ENCODE data around the gene SULT1A3.
"Not testable (repeated sequence)": the region's sequence is repeated elsewhere in the genome, so short reads cannot be mapped to it uniquely, and the experiment has no call there.

- not testable (repeated sequence) for TF ChIP-seq CREB1 (CRISPR knock-in tag; IDR thresholded peaks at IDR 0.05; ENCODE audit: low read depth); POLR2AphosphoS5 (IDR thresholded peaks at IDR 0.05; ENCODE audit: low read depth); EZH2 (IDR thresholded peaks at IDR 0.05; ENCODE audit: low read depth, unreplicated experiment); JUNB (IDR thresholded peaks at IDR 0.05; ENCODE audit: unreplicated experiment); EZH2phosphoT487 (IDR thresholded peaks at IDR 0.05; ENCODE audit: unreplicated experiment); STAT1 (IDR thresholded peaks at IDR 0.05; ENCODE audit: unreplicated experiment); ZNF331 (CRISPR knock-in tag; IDR thresholded peaks at IDR 0.05; ENCODE audit: low read depth); NANOG (IDR thresholded peaks at IDR 0.05; ENCODE audit: borderline replicate concordance)
- TF ChIP-seq, protein P1, sequence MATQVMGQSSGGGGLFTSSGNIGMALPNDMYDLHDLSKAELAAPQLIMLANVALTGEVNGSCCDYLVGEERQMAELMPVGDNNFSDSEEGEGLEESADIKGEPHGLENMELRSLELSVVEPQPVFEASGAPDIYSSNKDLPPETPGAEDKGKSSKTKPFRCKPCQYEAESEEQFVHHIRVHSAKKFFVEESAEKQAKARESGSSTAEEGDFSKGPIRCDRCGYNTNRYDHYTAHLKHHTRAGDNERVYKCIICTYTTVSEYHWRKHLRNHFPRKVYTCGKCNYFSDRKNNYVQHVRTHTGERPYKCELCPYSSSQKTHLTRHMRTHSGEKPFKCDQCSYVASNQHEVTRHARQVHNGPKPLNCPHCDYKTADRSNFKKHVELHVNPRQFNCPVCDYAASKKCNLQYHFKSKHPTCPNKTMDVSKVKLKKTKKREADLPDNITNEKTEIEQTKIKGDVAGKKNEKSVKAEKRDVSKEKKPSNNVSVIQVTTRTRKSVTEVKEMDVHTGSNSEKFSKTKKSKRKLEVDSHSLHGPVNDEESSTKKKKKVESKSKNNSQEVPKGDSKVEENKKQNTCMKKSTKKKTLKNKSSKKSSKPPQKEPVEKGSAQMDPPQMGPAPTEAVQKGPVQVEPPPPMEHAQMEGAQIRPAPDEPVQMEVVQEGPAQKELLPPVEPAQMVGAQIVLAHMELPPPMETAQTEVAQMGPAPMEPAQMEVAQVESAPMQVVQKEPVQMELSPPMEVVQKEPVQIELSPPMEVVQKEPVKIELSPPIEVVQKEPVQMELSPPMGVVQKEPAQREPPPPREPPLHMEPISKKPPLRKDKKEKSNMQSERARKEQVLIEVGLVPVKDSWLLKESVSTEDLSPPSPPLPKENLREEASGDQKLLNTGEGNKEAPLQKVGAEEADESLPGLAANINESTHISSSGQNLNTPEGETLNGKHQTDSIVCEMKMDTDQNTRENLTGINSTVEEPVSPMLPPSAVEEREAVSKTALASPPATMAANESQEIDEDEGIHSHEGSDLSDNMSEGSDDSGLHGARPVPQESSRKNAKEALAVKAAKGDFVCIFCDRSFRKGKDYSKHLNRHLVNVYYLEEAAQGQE (IDR thresholded peaks at IDR 0.05; ENCODE audit: unreplicated experiment) = not testable (repeated sequence)
- TF ChIP-seq, protein P2, sequence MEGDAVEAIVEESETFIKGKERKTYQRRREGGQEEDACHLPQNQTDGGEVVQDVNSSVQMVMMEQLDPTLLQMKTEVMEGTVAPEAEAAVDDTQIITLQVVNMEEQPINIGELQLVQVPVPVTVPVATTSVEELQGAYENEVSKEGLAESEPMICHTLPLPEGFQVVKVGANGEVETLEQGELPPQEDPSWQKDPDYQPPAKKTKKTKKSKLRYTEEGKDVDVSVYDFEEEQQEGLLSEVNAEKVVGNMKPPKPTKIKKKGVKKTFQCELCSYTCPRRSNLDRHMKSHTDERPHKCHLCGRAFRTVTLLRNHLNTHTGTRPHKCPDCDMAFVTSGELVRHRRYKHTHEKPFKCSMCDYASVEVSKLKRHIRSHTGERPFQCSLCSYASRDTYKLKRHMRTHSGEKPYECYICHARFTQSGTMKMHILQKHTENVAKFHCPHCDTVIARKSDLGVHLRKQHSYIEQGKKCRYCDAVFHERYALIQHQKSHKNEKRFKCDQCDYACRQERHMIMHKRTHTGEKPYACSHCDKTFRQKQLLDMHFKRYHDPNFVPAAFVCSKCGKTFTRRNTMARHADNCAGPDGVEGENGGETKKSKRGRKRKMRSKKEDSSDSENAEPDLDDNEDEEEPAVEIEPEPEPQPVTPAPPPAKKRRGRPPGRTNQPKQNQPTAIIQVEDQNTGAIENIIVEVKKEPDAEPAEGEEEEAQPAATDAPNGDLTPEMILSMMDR (conservative IDR thresholded peaks at IDR 0.05; ENCODE audit: low read depth in 2 of 2) = not testable (repeated sequence)
- TF ChIP-seq, protein P3, sequence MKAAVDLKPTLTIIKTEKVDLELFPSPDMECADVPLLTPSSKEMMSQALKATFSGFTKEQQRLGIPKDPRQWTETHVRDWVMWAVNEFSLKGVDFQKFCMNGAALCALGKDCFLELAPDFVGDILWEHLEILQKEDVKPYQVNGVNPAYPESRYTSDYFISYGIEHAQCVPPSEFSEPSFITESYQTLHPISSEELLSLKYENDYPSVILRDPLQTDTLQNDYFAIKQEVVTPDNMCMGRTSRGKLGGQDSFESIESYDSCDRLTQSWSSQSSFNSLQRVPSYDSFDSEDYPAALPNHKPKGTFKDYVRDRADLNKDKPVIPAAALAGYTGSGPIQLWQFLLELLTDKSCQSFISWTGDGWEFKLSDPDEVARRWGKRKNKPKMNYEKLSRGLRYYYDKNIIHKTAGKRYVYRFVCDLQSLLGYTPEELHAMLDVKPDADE (IDR thresholded peaks at IDR 0.05) = not testable (repeated sequence)
Observed at GRCh38 chr16:30199608-30200343, 721 bp downstream of the SULT1A3 start.
